NCI-H510A (cell line): ENCODE data around the gene TXK.

ENCODE experiments used
- DNase-seq: peaks from one replicate; lab custom pipeline; 2025; lab: John Stamatoyannopoulos, UW

Gene TXK

DNA sequence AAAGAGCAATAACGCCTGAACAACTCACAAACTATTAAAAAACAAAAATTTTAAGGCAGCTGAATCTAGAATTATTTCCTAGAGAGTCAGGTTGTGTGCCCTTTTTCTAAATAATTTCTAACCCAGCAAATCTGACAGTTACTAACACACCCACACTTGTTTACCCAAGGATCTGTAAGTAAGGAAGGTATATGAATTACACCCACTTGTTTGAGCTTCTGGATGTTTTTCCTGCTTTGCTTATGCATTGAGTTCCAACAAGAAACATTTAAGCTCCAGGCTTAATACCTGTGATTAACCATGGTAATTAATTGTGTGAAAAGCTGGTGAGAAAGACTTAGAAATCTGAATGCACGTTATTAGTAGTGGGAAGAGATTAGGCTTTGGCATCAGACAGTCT is 115.9 kb downstream of the TXK start:
- DNase-seq: no peak

DNA sequence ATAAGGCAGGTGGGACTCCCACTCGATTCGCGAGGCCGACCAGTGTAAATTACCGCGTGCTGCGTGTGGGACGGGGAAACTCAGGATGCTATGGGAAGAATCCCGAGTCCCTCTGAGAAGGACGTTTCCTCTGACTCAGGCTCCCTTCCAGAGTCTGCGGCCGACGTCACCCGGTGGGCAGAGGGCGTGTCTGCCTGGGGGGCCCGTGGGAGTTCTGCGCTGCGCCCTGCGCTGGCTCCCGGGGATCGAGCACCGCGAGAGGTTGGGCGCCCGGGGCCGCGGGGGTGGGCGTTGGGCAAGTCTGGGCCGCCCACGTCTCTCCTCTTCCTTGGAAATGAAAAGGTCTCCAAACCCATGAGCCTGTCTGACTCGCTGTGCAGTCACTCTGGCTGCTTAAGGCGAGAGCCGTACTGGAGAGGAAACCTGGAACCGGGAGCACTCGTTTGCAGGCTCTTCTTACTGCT is 116.9 kb downstream of the TXK start:
- peak; percentile 12 for DNase-seq
